ENCODE measurements around the gene BRD1. TPM values are rescaled to one million over a fixed set of nuclear protein-coding genes. Genes with fewer than 3 reads are reported as not detected.

The BRD1 gene
- polyA plus RNA-seq, 3 donors = 0.61 to 13.8 (median 0.86) TPM

DNA sequence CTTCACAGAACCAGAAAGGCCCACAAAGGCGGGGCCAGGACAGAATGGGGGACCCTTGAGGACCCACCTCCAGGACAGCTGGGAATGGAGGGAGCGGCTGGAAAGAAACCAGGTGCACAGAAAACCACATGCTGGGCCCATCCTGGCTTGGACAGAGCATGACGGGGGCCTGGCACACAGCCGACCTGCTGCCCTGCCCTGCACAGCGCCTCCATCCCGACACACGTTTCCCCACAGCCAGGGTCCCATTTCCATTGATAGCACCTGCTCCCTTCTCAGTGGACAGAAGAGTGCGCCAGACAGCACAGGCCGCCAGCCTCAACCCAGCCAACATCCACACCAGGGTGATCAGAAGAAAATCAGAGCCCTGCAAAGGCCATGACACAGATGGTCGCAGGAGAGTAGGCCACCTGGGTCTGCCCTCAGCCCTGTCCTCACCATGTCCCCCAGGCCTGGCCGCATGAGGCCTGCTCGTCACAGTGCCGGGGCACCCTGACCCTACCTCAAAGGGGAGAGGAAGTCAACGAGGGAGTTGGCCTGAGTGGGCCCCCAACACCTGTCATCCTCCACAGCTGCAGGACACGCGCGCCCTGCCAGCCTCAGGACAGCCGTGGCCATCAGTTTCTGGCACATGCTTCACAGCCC, 28.1 kb downstream of the BRD1 start:
- Mint-ChIP-seq H3K36me3 (peaks cover 72 to 91% of the 10 kb centered on the region in 2 donors), H3K4me3 (no peak overlapping the region), H3K4me1 (no peaks in the 10 kb centered on the region), H3K27ac (peak overlapping the region in 2 of 7 donors; percentile 26 to 66), H3K9me3 (no peaks in the 10 kb centered on the region), H3K27me3 (ENCODE audit: low read depth in 3 of 3) (peaks cover 0 to 2% (median 0%) of the 10 kb centered on the region in 3 donors)
- no peak for DNase-seq
- Histone ChIP-seq H3K79me2 (ENCODE audit: insufficient read depth, low read length) (peaks cover 71% of the 10 kb centered on the region), H3K27ac (ENCODE audit: low read depth in 1 of 2, low read length in 2 of 2) (no peak overlapping the region), H3K36me3 (replicated peaks in 1 of 2; ENCODE audit: control insufficient read depth in 1 of 2, insufficient read depth in 2 of 2, low read length in 2 of 2) (peaks cover 87 to 94% of the 10 kb centered on the region in 2 donors), H4K20me1 (ENCODE audit: insufficient read depth, low read length) (peaks cover 95% of the 10 kb centered on the region), H3K4me3 (replicated peaks in 1 of 3; ENCODE audit: low read depth in 2 of 3, low read length in 3 of 3) (no peak overlapping the region), H3K4me1 (ENCODE audit: control insufficient read depth in 1 of 2, insufficient read depth in 2 of 2, low read length in 2 of 2) (no peaks in the 10 kb centered on the region), H3K4me2 (replicated peaks; ENCODE audit: extremely low read depth, low read length, poor library complexity, severe bottlenecking) (no peak overlapping the region), H3K9me3 (replicated peaks in 1 of 2; ENCODE audit: control insufficient read depth in 1 of 2, insufficient read depth in 1 of 2, low read length in 2 of 2) (no peaks in the 10 kb centered on the region), H3K9ac (ENCODE audit: insufficient read depth, low read length, poor library complexity, severe bottlenecking) (no peak overlapping the region), H3K27me3 (ENCODE audit: control insufficient read depth in 2 of 2, insufficient read depth in 2 of 2, low read length in 2 of 2) (no peaks in the 10 kb centered on the region), H2AFZ (ENCODE audit: insufficient read depth, low read depth, low read length, poor library complexity, severe bottlenecking) (no peak overlapping the region)
- TF ChIP-seq, protein P1, sequence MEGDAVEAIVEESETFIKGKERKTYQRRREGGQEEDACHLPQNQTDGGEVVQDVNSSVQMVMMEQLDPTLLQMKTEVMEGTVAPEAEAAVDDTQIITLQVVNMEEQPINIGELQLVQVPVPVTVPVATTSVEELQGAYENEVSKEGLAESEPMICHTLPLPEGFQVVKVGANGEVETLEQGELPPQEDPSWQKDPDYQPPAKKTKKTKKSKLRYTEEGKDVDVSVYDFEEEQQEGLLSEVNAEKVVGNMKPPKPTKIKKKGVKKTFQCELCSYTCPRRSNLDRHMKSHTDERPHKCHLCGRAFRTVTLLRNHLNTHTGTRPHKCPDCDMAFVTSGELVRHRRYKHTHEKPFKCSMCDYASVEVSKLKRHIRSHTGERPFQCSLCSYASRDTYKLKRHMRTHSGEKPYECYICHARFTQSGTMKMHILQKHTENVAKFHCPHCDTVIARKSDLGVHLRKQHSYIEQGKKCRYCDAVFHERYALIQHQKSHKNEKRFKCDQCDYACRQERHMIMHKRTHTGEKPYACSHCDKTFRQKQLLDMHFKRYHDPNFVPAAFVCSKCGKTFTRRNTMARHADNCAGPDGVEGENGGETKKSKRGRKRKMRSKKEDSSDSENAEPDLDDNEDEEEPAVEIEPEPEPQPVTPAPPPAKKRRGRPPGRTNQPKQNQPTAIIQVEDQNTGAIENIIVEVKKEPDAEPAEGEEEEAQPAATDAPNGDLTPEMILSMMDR (IDR thresholded peaks at IDR 0.05) = no peak
- WGBS (ENCODE audit: insufficient coverage) = 98% methylated on average over 17 of the region's 18 CpGs
- intact Hi-C loops (cut with micrococcal nuclease) = no loop called here

DNA sequence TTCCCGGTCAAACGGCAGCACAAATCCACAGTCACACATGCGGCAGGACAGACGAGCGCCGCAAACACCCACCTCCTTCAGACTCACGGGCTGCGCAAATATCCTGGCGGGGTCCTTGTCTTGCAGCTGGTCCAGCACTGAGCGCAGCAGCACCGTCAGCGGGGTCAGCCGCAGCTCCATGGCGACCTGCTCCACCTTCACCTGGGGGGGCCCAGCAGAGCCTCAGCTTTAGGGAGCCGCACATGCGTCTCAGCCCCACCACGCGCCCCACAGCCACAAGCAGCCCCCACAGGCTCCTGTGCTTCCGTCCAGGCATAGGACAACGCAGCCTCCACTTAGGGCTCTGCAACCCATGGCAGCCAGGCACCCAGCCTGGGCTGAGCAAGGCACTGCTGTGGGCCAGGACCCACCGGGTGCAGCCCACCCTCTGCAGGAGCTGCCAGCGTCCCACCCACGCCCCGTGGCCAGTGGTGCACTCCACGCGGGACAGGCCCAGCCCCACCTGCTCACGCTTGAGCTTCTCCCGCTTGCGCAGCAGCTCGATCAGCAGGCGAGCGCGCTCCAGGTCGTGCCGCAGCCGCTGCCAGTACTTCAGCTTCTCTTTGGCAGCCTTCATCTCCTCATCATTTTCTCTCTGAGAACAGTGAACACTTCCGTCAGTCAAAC, 29.1 kb downstream of the BRD1 start:
- H3K36me3 Mint-ChIP-seq = peaks cover 74 to 91% of the 10 kb centered on the region in 2 donors

More for the DNA sequence above, 29.1 kb downstream of the BRD1 start:
- Histone ChIP-seq H4K20me1 (ENCODE audit: insufficient read depth, low read length) (peaks cover 95% of the 10 kb centered on the region), H3K9ac (ENCODE audit: insufficient read depth, low read length, poor library complexity, severe bottlenecking) (no peak overlapping the region), H3K4me2 (replicated peaks; ENCODE audit: extremely low read depth, low read length, poor library complexity, severe bottlenecking) (no peak overlapping the region), H3K79me2 (ENCODE audit: insufficient read depth, low read length) (peaks cover 69% of the 10 kb centered on the region), H3K27ac (ENCODE audit: low read depth in 1 of 2, low read length in 2 of 2) (no peak overlapping the region), H3K27me3 (ENCODE audit: control insufficient read depth in 2 of 2, insufficient read depth in 2 of 2, low read length in 2 of 2) (no peaks in the 10 kb centered on the region), H3K9me3 (replicated peaks in 1 of 2; ENCODE audit: control insufficient read depth in 1 of 2, insufficient read depth in 1 of 2, low read length in 2 of 2) (no peaks in the 10 kb centered on the region), H3K36me3 (replicated peaks in 1 of 2; ENCODE audit: control insufficient read depth in 1 of 2, insufficient read depth in 2 of 2, low read length in 2 of 2) (peaks cover 88 to 94% of the 10 kb centered on the region in 2 donors), H3K4me1 (ENCODE audit: control insufficient read depth in 1 of 2, insufficient read depth in 2 of 2, low read length in 2 of 2) (no peaks in the 10 kb centered on the region), H3K4me3 (replicated peaks in 1 of 3; ENCODE audit: low read depth in 2 of 3, low read length in 3 of 3) (no peak overlapping the region), H2AFZ (ENCODE audit: insufficient read depth, low read depth, low read length, poor library complexity, severe bottlenecking) (no peak overlapping the region)
- intact Hi-C loops (cut with micrococcal nuclease) = no loop called here
- WGBS (ENCODE audit: insufficient coverage) = 96% methylated on average over 27 of the region's 37 CpGs
- no peaks in the 10 kb centered on the region for H3K4me1 Mint-ChIP-seq
- TF ChIP-seq, protein P1 (IDR thresholded peaks at IDR 0.05) = no peak
- no peak for DNase-seq
- H3K4me3 Mint-ChIP-seq = no peak overlapping the region
- no peak overlapping the region for H3K27ac Mint-ChIP-seq
- H3K27me3 Mint-ChIP-seq (ENCODE audit: low read depth in 3 of 3) = peaks cover 0 to 4% (median 0%) of the 10 kb centered on the region in 3 donors
- H3K9me3 Mint-ChIP-seq = no peaks in the 10 kb centered on the region

Measured in CD14-positive monocyte (primary cell).